Measurements from ENCODE around the gene FAM222B.
"Not testable (repeated sequence)": the region's sequence is repeated elsewhere in the genome, so short reads cannot be mapped to it uniquely, and the experiment has no call there.

- not testable (repeated sequence) for TF ChIP-seq POLR2A (IDR thresholded peaks at IDR 0.05); CTCF (IDR thresholded peaks at IDR 0.05); POLR2AphosphoS5 (IDR thresholded peaks at IDR 0.05); EP300 (IDR thresholded peaks at IDR 0.05; ENCODE audit: low read depth)
Measured at GRCh38 chr17:28720997-28721329, 121.6 kb downstream of the FAM222B start.
